A549 (cell line): ENCODE measurements around the gene ADAMTS2. TPM values are rescaled to one million over a fixed set of nuclear protein-coding genes. Genes with fewer than 3 reads are reported as not detected.

Source experiments
- ATAC-seq, 2 experiments: fragments of 200-7000 bp in 1 of 2; fragments of >200 bp in 1 of 2; cut with Nextera tagmentation in 1 of 2; cut with Tn5 transposase in 1 of 2; 3 replicates each; pipeline versions ENCODE4 v1.8.0 to v1.9.1; 2018 to 2020; ENCODE audit warnings: mild to moderate bottlenecking in 1 of 2, moderate library complexity in 1 of 2
- CTCF ChIA-PET: fragments of 300-600 bp; sonication (Branson Sonifier 250); formaldehyde crosslinking; extraction: SDS; loops from one replicate; lab custom pipeline; 2021; ENCODE audit warnings: antibody characterized with exemption, inconsistent platforms; lab: Yijun Ruan, JAX
- POLR2A ChIA-PET: fragments of 350-600 bp; formaldehyde crosslinking; extraction: SDS; loops from one replicate; lab custom pipeline; 2021; ENCODE audit warnings: antibody characterized with exemption, inconsistent platforms; lab: Yijun Ruan, JAX
- DNase-seq, 2 experiments: peaks; one replicate each; pipeline versions ENCODE4 v3.0.0 to v3.0.0-alpha.2; 2011 to 2016; ENCODE audit warnings: low read depth in 1 of 2, low spot score in 1 of 2
- FAIRE-seq: peaks from 2 replicates; lab custom pipeline; 2011; peaks lifted over from hg19 to GRCh38; lab: Jason Lieb, UNC
- H3K27ac ChIP-seq, 2 experiments: fragments of >200 bp; sonication (Bioruptor Twin); formaldehyde crosslinking; 3 replicates each; pipeline ENCODE4 v1.5.1; 2016 to 2017
- H3K4me1 ChIP-seq: fragments of >200 bp; sonication (Bioruptor Twin); formaldehyde crosslinking; 3 replicates; pipeline ENCODE4 v1.6.1; 2016
- H3K4me2 ChIP-seq: fragments of >200 bp; sonication (Bioruptor Twin); formaldehyde crosslinking; 3 replicates; pipeline ENCODE4 v1.6.1; 2016
- H3K4me3 ChIP-seq: fragments of >200 bp; sonication (Bioruptor Twin); formaldehyde crosslinking; 3 replicates; pipeline ENCODE4 v1.5.1; 2016
- H3K9me3 ChIP-seq: fragments of >200 bp; sonication (Bioruptor Twin); formaldehyde crosslinking; 3 replicates; pipeline ENCODE4 v1.6.1; 2016
- BHLHE40 ChIP-seq: IDR thresholded peaks from 2 replicates; pipeline ENCODE4 v1.6.1; 2012; ENCODE audit warnings: low read depth, low read length, inconsistent platforms
- CBX2 ChIP-seq: fragments of 200-600 bp; sonication (generic); IDR thresholded peaks from 2 replicates; pipeline ENCODE4 v1.6.1; 2016; ENCODE audit warnings: low read depth, mild to moderate bottlenecking, borderline replicate concordance
- CBX8 ChIP-seq: fragments of 200-600 bp; sonication (generic); IDR thresholded peaks from 2 replicates; pipeline ENCODE4 v1.6.1; 2016
- CHD2 ChIP-seq: fragments of 150-350 bp; IDR thresholded peaks from 2 replicates; pipeline ENCODE4 v1.6.1; 2014; ENCODE audit warnings: low read length; ENCODE audit not compliant: partially characterized antibody
- CHD4 ChIP-seq: fragments of 200-600 bp; sonication (generic); IDR thresholded peaks from 2 replicates; pipeline ENCODE4 v1.6.1; 2016; ENCODE audit warnings: antibody characterized with exemption, mild to moderate bottlenecking, borderline replicate concordance
- EHMT2 ChIP-seq: fragments of 200-600 bp; sonication (generic); IDR thresholded peaks from 2 replicates; pipeline ENCODE4 v1.6.1; 2016; ENCODE audit warnings: antibody characterized with exemption, low read depth, mild to moderate bottlenecking, moderate library complexity
- EP300 ChIP-seq, 2 experiments: fragments of >200 bp; sonication (Bioruptor Twin); formaldehyde crosslinking; IDR thresholded peaks; 2 replicates in 1 of 2; 3 replicates in 1 of 2; pipeline ENCODE4 v1.6.1; 2016 to 2017
- ESRRA ChIP-seq: fragments of 150-350 bp; IDR thresholded peaks from 2 replicates; pipeline ENCODE4 v1.6.1; 2014; ENCODE audit warnings: mild to moderate bottlenecking, low read length, borderline replicate concordance
- FOSB ChIP-seq: fragments of 250-450 bp; sonication (Bioruptor Pico); IDR thresholded peaks from 2 replicates; pipeline ENCODE4 v1.5.0; 2020; ENCODE audit warnings: mild to moderate bottlenecking, moderate library complexity
- FOSL2 ChIP-seq, 2 experiments: fragments of 450-650 bp in 1 of 2; fragments of >200 bp in 1 of 2; sonication (Bioruptor Twin) in 1 of 2; formaldehyde crosslinking; IDR thresholded peaks; 2 replicates each; pipeline versions ENCODE4 v1.5.0 to v1.6.1; 2016 to 2020; ENCODE audit warnings: mild to moderate bottlenecking in 1 of 2, moderate library complexity in 1 of 2
- HDAC2 ChIP-seq: fragments of 200-600 bp; sonication (generic); IDR thresholded peaks from 2 replicates; pipeline ENCODE4 v1.6.1; 2016
- HOXA7 ChIP-seq: fragments of 250-450 bp; sonication (Bioruptor Pico); IDR thresholded peaks from 2 replicates; pipeline ENCODE4 v1.5.0; 2020; ENCODE audit warnings: mild to moderate bottlenecking, moderate library complexity
- JUN ChIP-seq, 2 experiments: fragments of >200 bp; sonication (Bioruptor Twin); formaldehyde crosslinking; IDR thresholded peaks; 2 replicates in 1 of 2; 3 replicates in 1 of 2; pipeline ENCODE4 v1.6.1; 2016 to 2017
- JUNB ChIP-seq: fragments of >200 bp; sonication (Bioruptor Twin); formaldehyde crosslinking; IDR thresholded peaks from 2 replicates; pipeline ENCODE4 v1.6.1; 2016
- KDM1A ChIP-seq: fragments of 200-600 bp; sonication (generic); IDR thresholded peaks from 2 replicates; pipeline ENCODE4 v1.6.1; 2016; ENCODE audit warnings: low read depth, mild to moderate bottlenecking
- KDM5A ChIP-seq: fragments of 200-600 bp; sonication (generic); IDR thresholded peaks from 2 replicates; pipeline ENCODE4 v1.6.1; 2016; ENCODE audit warnings: antibody characterized with exemption, mild to moderate bottlenecking
- NR3C1 ChIP-seq: fragments of >200 bp; sonication (Bioruptor Twin); formaldehyde crosslinking; IDR thresholded peaks from 3 replicates; pipeline ENCODE4 v1.6.1; 2017
- RAD21 ChIP-seq, 2 experiments: fragments of >200 bp in 1 of 2; sonication (Bioruptor Twin) in 1 of 2; formaldehyde crosslinking in 1 of 2; IDR thresholded peaks in 1 of 2; conservative IDR thresholded peaks in 1 of 2; 2 replicates in 1 of 2; 3 replicates in 1 of 2; pipeline ENCODE4 v1.6.1; 2012 to 2018; ENCODE audit warnings: inconsistent platforms in 1 of 2
- RCOR1 ChIP-seq: fragments of 150-350 bp; IDR thresholded peaks from 2 replicates; pipeline ENCODE4 v1.6.1; 2014; ENCODE audit warnings: antibody characterized with exemption, low read length, low read depth
- SMC3 ChIP-seq: fragments of >200 bp; sonication (Bioruptor Twin); formaldehyde crosslinking; IDR thresholded peaks from 3 replicates; pipeline ENCODE4 v1.6.1; 2018; ENCODE audit warnings: inconsistent platforms
- SREBF2 ChIP-seq: fragments of 450-650 bp; IDR thresholded peaks from 2 replicates; pipeline ENCODE4 v1.6.1; 2014; ENCODE audit warnings: mild to moderate bottlenecking, moderate library complexity
- TFCP2L1 ChIP-seq: fragments of 250-450 bp; sonication (Bioruptor Pico); IDR thresholded peaks from 2 replicates; pipeline ENCODE4 v1.5.0; 2021; ENCODE audit warnings: mild to moderate bottlenecking
- ZC3H11A ChIP-seq: fragments of 450-650 bp; IDR thresholded peaks from 2 replicates; pipeline ENCODE4 v1.6.1; 2014; ENCODE audit warnings: antibody characterized with exemption, mild to moderate bottlenecking
- ZFP36 ChIP-seq: fragments of 450-650 bp; IDR thresholded peaks from 2 replicates; pipeline ENCODE4 v1.6.1; 2014; ENCODE audit warnings: borderline replicate concordance; ENCODE audit not compliant: partially characterized antibody
- ZSCAN20 ChIP-seq: fragments of 250-450 bp; sonication (Bioruptor Pico); IDR thresholded peaks from 2 replicates; pipeline ENCODE4 v1.8.0; 2022; ENCODE audit warnings: mild to moderate bottlenecking, moderate library complexity
- WGBS: methylation state at CpG from one replicate; pipeline ENCODE4 v1.1.6; 2017; ENCODE audit errors: missing lambda C conversion rate; 5-methylcytosine and 5-hydroxymethylcytosine counted together
- polyA plus RNA-seq, 4 experiments: library from polyadenylated mRNA; depleted of rRNA in 3 of 4; stranded (reverse); fragments of >200 nt; fragmentation: RNase III in 1 of 4; extraction: RNeasy Plus Mini Kit Qiagen cat#74134 plus additional on column Dnase treatment in 1 of 4; gene quantifications; 2 replicates in 3 of 4; 3 replicates in 1 of 4; pipeline ENCODE4 v1.2.3, GENCODE V29; 2011 to 2017
- TF ChIP-seq, protein P1 (sequence below): IDR thresholded peaks from 2 replicates; pipeline ENCODE4 v1.6.1; 2012
- TF ChIP-seq, protein P2 (sequence below): IDR thresholded peaks from 2 replicates; pipeline ENCODE4 v1.6.1; 2012; ENCODE audit warnings: low read depth, borderline replicate concordance
- TF ChIP-seq, protein P3 (sequence below): fragments of 150-350 bp; IDR thresholded peaks from 2 replicates; pipeline ENCODE4 v1.6.1; 2014; ENCODE audit warnings: low read depth, mild to moderate bottlenecking, low read length

ADAMTS2 gene
- polyA plus RNA-seq, 2 of the 4 experiments (the other 2 are of a cell fraction): not detected

DNA sequence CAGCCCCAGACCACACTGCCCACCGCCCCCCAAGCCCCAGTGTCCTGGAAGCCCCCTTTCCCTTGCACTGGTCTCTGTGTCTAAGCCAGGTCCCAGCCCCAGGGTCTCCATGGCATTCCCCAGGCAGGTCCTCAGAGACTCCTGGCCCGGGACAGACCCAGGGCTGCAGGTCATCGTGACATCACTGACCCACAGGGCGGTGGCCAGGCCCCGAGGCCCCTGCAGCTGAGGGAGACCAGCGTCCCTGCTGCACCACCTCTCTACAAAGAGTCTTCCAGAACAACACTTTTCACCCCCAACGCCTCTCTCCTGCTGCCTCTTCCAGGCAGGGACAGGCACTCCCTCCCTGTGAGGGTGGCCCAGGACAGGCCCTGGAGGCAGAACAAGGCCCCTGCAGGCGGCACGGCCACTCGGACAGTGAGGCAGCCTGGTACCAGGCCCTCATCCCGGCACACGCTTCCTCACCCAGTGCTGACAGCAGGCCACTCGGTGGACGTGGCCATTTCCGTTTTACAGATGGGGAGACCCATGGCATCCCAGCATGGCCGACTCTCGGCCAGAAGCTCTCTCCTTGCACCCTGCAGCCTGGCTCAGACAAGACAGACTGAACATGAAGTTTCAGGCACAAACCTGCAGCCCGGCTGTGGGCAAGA is 136.4 kb downstream of the ADAMTS2 start:
- ATAC-seq (no peak), FAIRE-seq (no peak), DNase-seq (no peak)
- TF ChIP-seq ZFP36 (no peak), TFCP2L1 (CRISPR knock-in tag) (no peak), HDAC2 (no peak), RCOR1 (no peak), CBX2 (no peak), SMC3 (no peak), FOSB (CRISPR knock-in tag) (no peak)
- TF ChIP-seq, protein P1, sequence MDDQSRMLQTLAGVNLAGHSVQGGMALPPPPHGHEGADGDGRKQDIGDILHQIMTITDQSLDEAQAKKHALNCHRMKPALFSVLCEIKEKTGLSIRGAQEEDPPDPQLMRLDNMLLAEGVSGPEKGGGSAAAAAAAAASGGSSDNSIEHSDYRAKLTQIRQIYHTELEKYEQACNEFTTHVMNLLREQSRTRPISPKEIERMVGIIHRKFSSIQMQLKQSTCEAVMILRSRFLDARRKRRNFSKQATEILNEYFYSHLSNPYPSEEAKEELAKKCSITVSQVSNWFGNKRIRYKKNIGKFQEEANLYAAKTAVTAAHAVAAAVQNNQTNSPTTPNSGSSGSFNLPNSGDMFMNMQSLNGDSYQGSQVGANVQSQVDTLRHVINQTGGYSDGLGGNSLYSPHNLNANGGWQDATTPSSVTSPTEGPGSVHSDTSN: no peak
- TF ChIP-seq, protein P2, sequence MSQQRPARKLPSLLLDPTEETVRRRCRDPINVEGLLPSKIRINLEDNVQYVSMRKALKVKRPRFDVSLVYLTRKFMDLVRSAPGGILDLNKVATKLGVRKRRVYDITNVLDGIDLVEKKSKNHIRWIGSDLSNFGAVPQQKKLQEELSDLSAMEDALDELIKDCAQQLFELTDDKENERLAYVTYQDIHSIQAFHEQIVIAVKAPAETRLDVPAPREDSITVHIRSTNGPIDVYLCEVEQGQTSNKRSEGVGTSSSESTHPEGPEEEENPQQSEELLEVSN: no peak
- CTCF ChIA-PET: interaction anchor here (0.6 kb wide), 1 partner anchor 43 kb away, joined by 3 read pairs; no protein-coding TSS in a partner anchor
- Histone ChIP-seq H3K4me3 (no peak overlapping the region), H3K4me1 (no peaks in the 10 kb centered on the region), H3K9me3 (peaks cover 11% of the 10 kb centered on the region; the same call in 2 of the 3 replicates), H3K27ac (no peak overlapping the region), H3K4me2 (no peak overlapping the region)
- POLR2A ChIA-PET: no interaction called here
- 51% methylated on average over 8 of the region's 18 CpGs for WGBS

DNA sequence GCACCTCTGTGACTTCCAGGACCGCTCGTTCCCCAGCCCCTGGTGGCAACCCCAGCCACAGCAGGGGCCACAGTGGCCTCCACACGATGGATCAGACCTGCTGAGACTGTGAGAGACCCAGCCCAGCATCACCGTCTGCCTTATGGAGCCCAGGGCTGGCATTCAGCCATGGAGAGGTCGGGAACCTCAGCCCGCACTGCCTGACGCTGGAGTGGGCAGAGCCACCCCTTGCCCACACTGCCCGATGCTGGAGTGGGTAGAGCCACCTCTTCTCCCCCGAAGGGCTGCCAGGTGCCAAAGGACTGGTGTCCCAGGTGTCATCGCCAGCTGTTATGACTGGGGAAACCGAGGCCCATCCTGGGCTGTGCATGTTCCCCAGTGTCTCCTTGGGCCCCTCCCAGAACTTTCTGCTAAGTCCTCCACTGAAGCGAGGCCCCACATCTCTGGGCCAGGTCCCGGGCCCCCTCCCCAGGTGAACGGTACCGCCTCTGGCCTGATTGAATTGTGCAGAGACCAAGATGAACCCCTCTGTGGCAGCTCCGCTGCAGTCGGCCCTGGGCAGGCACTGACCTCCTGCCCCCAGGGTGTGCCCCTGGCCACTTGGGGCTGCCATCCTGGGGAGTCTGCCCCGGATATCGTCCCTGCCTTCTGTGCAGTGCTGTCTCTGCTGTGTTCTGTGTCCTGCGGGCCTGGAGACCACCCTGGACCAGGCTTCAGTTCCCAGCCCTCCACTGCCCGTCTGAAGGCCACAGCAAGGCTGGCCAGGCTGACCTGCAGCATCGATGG is 137.1 kb downstream of the ADAMTS2 start:
- Histone ChIP-seq H3K4me2 (no peak overlapping the region), H3K9me3 (peaks cover 14% of the 10 kb centered on the region; the same call in 2 of the 3 replicates), H3K27ac (no peak overlapping the region), H3K4me3 (no peak overlapping the region), H3K4me1 (no peaks in the 10 kb centered on the region)
- no peak; a peak in 1 of 6 replicates for ATAC-seq
- TF ChIP-seq RAD21 (conservative IDR thresholded peaks at IDR 0.05 in 1 of 2, IDR thresholded peaks at IDR 0.05 in 1 of 2) (no peak), JUNB (no peak), EHMT2 (no peak), BHLHE40 (no peak), NR3C1 (no peak), EP300 (IDR thresholded peaks at IDR 0.05) (no peak), RCOR1 (no peak), CHD4 (no peak), FOSL2 (IDR thresholded peaks at IDR 0.05) (no peak), FOSL2 (CRISPR knock-in tag; IDR thresholded peaks at IDR 0.05) (no peak), SMC3 (no peak)
- ChIA-PET POLR2A (no interaction called here), CTCF (no interaction called here)
- 32% methylated on average over 17 of the region's 22 CpGs for WGBS
- no peak for DNase-seq
- FAIRE-seq: no peak

DNA sequence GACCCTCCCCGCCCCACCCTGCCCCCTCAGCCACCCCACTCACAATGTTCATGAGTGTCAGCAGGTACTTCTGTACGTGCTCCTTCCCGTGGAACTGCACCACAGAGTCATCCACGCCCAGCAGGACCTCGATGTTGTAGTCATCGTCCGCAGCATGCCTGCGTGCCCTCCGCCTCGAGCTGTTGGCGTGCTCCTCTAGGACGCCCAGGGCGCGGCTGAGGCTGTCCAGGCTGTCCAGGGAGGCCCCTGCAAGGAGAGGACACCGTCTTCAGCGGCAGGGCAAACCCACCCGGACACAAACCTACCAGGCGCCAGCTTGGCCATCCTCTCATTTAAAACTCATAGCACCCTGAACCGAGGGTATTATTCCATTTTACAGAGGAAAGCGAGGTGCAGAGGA is 137.8 kb downstream of the ADAMTS2 start:
- TF ChIP-seq ESRRA (no peak), CHD2 (no peak), HOXA7 (CRISPR knock-in tag) (no peak), CBX8 (no peak), ZSCAN20 (CRISPR knock-in tag) (no peak), KDM1A (no peak), KDM5A (no peak), ZC3H11A (no peak), SREBF2 (no peak), JUN (IDR thresholded peaks at IDR 0.05) (no peak)
- TF ChIP-seq, protein P3, sequence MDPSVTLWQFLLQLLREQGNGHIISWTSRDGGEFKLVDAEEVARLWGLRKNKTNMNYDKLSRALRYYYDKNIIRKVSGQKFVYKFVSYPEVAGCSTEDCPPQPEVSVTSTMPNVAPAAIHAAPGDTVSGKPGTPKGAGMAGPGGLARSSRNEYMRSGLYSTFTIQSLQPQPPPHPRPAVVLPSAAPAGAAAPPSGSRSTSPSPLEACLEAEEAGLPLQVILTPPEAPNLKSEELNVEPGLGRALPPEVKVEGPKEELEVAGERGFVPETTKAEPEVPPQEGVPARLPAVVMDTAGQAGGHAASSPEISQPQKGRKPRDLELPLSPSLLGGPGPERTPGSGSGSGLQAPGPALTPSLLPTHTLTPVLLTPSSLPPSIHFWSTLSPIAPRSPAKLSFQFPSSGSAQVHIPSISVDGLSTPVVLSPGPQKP: no peak
- H3K9me3 ChIP-seq: peaks cover 15% of the 10 kb centered on the region; the same call in 2 of the 3 replicates
- no peak overlapping the region for H3K4me2 ChIP-seq
- H3K27ac ChIP-seq: no peak overlapping the region
- DNase-seq (no peak), ATAC-seq (no peak), FAIRE-seq (no peak)
- CTCF ChIA-PET: no interaction called here
- WGBS: 28% methylated on average over 15 of the region's 20 CpGs
- POLR2A ChIA-PET: no interaction called here
- no peaks in the 10 kb centered on the region for H3K4me1 ChIP-seq
- H3K4me3 ChIP-seq: no peak overlapping the region
